Thoracic aorta endothelial cell (primary cell): ENCODE data around the gene HSD17B3. TPM values are rescaled to one million over a fixed set of nuclear protein-coding genes. Genes with fewer than 3 reads are reported as not detected.

Experiments used
- small RNA-seq: library from RNA; depleted of rRNA; stranded (forward); fragments of <200 nt; gene quantifications from one replicate; pipeline ENCODE3, GENCODE V24; 2012
- total RNA-seq: library from RNA; depleted of rRNA; stranded (reverse); fragments of >200 nt; gene quantifications from 2 replicates; pipeline ENCODE4 v1.2.3, GENCODE V29; 2012

The HSD17B3 gene
- total RNA-seq: not detected in 2 replicates

DNA sequence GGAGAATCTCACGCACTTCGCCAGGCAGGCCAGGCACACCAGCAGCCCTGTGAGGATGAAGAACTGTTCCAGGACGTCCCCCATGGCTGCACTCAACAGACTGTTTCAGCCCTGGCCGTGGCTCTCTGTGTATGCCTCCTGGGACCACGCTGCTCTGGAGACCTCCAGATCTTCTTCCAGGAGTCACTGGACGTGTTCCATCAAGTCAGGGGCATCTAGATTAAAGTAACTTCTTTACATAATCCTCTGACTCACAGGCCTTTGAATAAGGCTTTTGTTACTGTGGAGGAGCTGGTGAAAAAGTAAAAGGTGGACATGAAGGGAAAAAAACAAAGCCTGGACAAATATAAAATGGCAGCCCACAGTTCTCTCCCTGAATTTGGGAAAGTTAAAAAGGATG, at the start of gene HSD17B3:
TSS of gene HSD17B3 (minus strand) at position 156 of the 400 bp plus-strand sequence. CDS start at position 84, 72 bp downstream.

Small RNAs within 50 kb of the gene (small RNA-seq; reads per million reads assigned to genes)
- not detected for gene RNU6-1160P

Other genes starting within 250 kb of the HSD17B3 start
- gene SLC35D2, start 81.5 kb upstream of the HSD17B3 start, total RNA-seq: 19.4 and 24.1 TPM in 2 replicates
- 13.8 and 16.7 TPM in 2 replicates for gene ZNF367, start 116.2 kb upstream of the HSD17B3 start, total RNA-seq
- 8.1 and 9.4 TPM in 2 replicates for gene HABP4, start 148.0 kb upstream of the HSD17B3 start, total RNA-seq